ENCODE data around the gene RNF11.

The RNF11 gene

GRCh38 chr1:51230501-51231078, 5.5 kb upstream of the RNF11 start:
- no peak overlapping the region for H3K4me3 ChIP-seq (ENCODE audit: low read depth, low read length)
- TF ChIP-seq, protein P1, sequence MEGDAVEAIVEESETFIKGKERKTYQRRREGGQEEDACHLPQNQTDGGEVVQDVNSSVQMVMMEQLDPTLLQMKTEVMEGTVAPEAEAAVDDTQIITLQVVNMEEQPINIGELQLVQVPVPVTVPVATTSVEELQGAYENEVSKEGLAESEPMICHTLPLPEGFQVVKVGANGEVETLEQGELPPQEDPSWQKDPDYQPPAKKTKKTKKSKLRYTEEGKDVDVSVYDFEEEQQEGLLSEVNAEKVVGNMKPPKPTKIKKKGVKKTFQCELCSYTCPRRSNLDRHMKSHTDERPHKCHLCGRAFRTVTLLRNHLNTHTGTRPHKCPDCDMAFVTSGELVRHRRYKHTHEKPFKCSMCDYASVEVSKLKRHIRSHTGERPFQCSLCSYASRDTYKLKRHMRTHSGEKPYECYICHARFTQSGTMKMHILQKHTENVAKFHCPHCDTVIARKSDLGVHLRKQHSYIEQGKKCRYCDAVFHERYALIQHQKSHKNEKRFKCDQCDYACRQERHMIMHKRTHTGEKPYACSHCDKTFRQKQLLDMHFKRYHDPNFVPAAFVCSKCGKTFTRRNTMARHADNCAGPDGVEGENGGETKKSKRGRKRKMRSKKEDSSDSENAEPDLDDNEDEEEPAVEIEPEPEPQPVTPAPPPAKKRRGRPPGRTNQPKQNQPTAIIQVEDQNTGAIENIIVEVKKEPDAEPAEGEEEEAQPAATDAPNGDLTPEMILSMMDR (IDR thresholded peaks at IDR 0.05; ENCODE audit: borderline replicate concordance, insufficient read depth, low read depth, low read length): no peak

DNA sequence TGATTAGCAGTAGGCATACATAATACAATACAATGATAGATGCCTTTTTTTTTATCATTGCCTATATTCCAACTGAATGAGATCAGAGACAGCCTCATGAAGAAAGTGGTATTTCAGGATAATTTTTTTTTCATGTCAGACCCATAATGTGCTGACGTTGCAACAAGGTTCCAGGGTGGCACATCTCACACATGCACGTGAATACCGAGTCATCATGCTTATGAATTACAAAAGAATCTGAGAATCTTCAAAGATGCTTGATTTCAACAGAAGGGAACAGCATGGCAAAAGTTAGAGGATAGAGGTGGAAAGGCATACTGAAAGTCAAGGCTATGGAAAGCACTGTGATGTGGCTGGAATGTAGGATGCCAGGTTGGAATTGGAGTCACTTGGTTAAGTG, 5.0 kb upstream of the RNF11 start:
- H3K4me3 ChIP-seq (ENCODE audit: low read depth, low read length): no peak overlapping the region
- TF ChIP-seq, protein P1 (IDR thresholded peaks at IDR 0.05; ENCODE audit: borderline replicate concordance, insufficient read depth, low read depth, low read length): no peak

- no peak overlapping the region for H3K4me3 ChIP-seq (ENCODE audit: low read depth, low read length)
- TF ChIP-seq, protein P1 (IDR thresholded peaks at IDR 0.05; ENCODE audit: borderline replicate concordance, insufficient read depth, low read depth, low read length): no peak
Observed at GRCh38 chr1:51231896-51232295, 4.2 kb upstream of the RNF11 start.

DNA sequence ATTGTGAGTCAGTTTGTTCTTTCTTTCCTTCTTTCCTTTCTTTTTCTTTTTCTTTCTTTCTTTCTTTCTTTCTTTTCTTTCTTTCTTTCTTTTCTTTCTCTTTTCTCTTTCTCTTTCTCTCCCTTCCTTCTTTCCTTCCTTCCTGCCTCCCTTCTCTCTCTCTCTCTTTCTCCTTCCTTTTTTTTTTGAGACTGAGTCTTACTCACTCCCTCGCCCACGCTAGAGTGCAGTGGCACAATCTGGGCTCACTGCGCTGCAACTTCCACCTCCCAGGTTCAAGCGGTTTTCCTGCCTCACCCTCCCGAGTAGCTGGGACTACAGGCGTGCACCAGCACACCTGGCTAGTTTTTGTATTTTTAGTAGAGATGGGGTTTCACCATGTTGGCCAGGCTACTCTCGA, 1.8 kb upstream of the RNF11 start:
- H3K4me3 ChIP-seq (ENCODE audit: low read depth, low read length): peak overlapping the region; percentile 29

DNA sequence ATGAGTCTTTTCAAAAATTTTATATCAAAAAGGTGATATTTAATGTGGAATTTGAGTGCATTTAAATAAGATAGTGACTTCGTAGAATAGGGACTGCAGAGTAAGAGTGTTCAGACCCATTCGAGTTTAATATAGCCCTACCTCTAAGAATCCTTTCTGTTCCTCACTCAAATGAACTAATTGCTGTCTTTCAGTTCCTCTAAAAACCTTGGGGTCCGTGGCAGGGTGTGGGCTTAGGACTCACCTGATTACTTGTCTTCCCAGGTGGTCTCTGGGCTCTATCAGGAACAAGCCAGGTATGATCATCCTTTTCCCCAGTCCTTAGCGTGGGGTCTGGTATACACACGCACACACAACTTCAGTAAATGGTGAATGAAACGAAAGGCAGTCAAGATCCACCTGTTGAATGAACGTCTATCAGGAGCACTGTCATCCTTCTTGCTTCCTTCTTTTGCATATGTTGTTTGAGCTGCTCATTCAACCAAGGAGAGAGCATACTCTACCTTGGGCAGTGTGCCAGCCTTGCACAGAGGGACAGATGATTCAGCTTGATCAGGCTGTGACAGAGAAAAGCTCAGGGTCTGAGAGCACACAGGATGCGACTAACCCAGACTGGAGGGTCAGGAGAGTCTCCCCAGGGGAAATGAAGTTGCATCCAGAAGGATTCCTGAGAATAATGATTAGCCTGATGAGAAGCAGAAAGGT, 1.2 kb upstream of the RNF11 start:
- peak overlapping the region; percentile 36 for H3K4me3 ChIP-seq (ENCODE audit: low read depth, low read length)
- TF ChIP-seq, protein P1 (IDR thresholded peaks at IDR 0.05; ENCODE audit: borderline replicate concordance, insufficient read depth, low read depth, low read length): no peak

GRCh38 chr1:51236531-51237350, 668 bp downstream of the RNF11 start:
- TF ChIP-seq, protein P1 (IDR thresholded peaks at IDR 0.05; ENCODE audit: borderline replicate concordance, insufficient read depth, low read depth, low read length): no peak
- peak overlapping the region; percentile 97 for H3K4me3 ChIP-seq (ENCODE audit: low read depth, low read length)

- H3K4me3 ChIP-seq (ENCODE audit: low read depth, low read length): peak overlapping the region; percentile 97
- TF ChIP-seq, protein P1 (IDR thresholded peaks at IDR 0.05; ENCODE audit: borderline replicate concordance, insufficient read depth, low read depth, low read length): no peak
Observed at GRCh38 chr1:51237351-51238033, 1.4 kb downstream of the RNF11 start.
